ENCODE results near the gene TSPAN12. TPM values are rescaled to one million over a fixed set of nuclear protein-coding genes. Genes with fewer than 3 reads are reported as not detected.

TSPAN12 gene
- polyA plus RNA-seq, 10 donors, result 57.3 to 78.2 (median 71.4) TPM

- no peak for DNase-seq
Measured at GRCh38 chr7:120770206-120770605, 87.7 kb downstream of the TSPAN12 start.

GRCh38 chr7:120760851-120761250 is 97.1 kb downstream of the TSPAN12 start:
- DNase-seq, result no peak

GRCh38 chr7:120760050-120760449 is 97.9 kb downstream of the TSPAN12 start:
- no peak for DNase-seq

- no peak for DNase-seq
Measured at GRCh38 chr7:120743128-120743527, 114.8 kb downstream of the TSPAN12 start.

GRCh38 chr7:120742372-120742771 is 115.6 kb downstream of the TSPAN12 start:
- DNase-seq, result peak; percentile 18 to 44 (median 35)

- no peak for DNase-seq
Measured at GRCh38 chr7:120741371-120742042, 116.4 kb downstream of the TSPAN12 start.

GRCh38 chr7:120740348-120740747 is 117.6 kb downstream of the TSPAN12 start:
- DNase-seq, result peak; percentile 57 to 84 (median 76)

- DNase-seq, result no peak
Measured at GRCh38 chr7:120738816-120739215, 119.1 kb downstream of the TSPAN12 start.

Other genes with a start within 250 kb of the TSPAN12 start
- gene ING3, start 92.6 kb upstream of the TSPAN12 start, polyA plus RNA-seq (ENCODE audit: insufficient read length in 10 of 10), result 10 to 100 TPM; 15.1 to 23.5 (median 19.6) TPM
- gene CPED1, start 130.6 kb upstream of the TSPAN12 start, polyA plus RNA-seq (ENCODE audit: insufficient read length in 10 of 10), result 10 to 100 TPM in 8 of 10 donors, 1 to 10 TPM in 2; 8.7 to 34.2 (median 12.0) TPM